ENCODE measurements around the gene RPL18.

GRCh38 chr19:48625891-48626327, 6.9 kb upstream of the RPL18 start:
- TF ChIP-seq EZH2 (IDR thresholded peaks at IDR 0.05; ENCODE audit: low read length, unreplicated experiment) (no peak), CTCF (conservative IDR thresholded peaks at IDR 0.05; ENCODE audit: low read depth, low read length) (no peak), EZH2phosphoT487 (IDR thresholded peaks at IDR 0.05; ENCODE audit: borderline replicate concordance, low read length) (no peak)
